Ishikawa (cell line): ENCODE results near the gene ASPN.

Experiments used
- RAD21 ChIP-seq: IDR thresholded peaks from 2 replicates; pipeline ENCODE4 v1.6.1; 2012; ENCODE audit warnings: low read depth
- REST ChIP-seq: IDR thresholded peaks from 2 replicates; pipeline ENCODE4 v1.6.1; 2012; ENCODE audit warnings: low read depth, mild to moderate bottlenecking
- YY1 ChIP-seq: IDR thresholded peaks from 2 replicates; pipeline ENCODE4 v1.6.1; 2012; ENCODE audit warnings: low read depth
- TF ChIP-seq, protein P1 (sequence below): IDR thresholded peaks from 2 replicates; pipeline ENCODE4 v1.6.1; 2012

GRCh38 chr9:92522983-92523970 is 41.0 kb upstream of the ASPN start:
- no peak for TF ChIP-seq REST
- TF ChIP-seq RAD21, result no peak
- TF ChIP-seq, protein P1, sequence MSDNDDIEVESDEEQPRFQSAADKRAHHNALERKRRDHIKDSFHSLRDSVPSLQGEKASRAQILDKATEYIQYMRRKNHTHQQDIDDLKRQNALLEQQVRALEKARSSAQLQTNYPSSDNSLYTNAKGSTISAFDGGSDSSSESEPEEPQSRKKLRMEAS, result no peak
- no peak for TF ChIP-seq YY1
